GM06990 (cell line): ENCODE measurements around the gene HRAS.

Source experiments
- DNase-seq: peaks from one replicate; pipeline ENCODE4 v3.0.0-alpha.2; 2011; ENCODE audit not compliant: insufficient read length; ENCODE audit errors: extremely low read depth
- H3K27me3 ChIP-seq: replicated peaks from 2 replicates; pipeline ENCODE4 v1.6.0; 2011; ENCODE audit warnings: low read length; ENCODE audit not compliant: control insufficient read depth, insufficient read depth
- H3K36me3 ChIP-seq: 2 replicates; pipeline ENCODE4 v1.5.1; 2011; ENCODE audit warnings: low read length; ENCODE audit not compliant: control insufficient read depth, insufficient read depth
- H3K4me3 ChIP-seq: replicated peaks from 2 replicates; pipeline ENCODE4 v1.5.1; 2011; ENCODE audit warnings: low read depth, mild to moderate bottlenecking, control low read depth, low read length
- TF ChIP-seq, protein P1 (sequence below): IDR thresholded peaks from 2 replicates; pipeline ENCODE4 v1.5.1; 2011; ENCODE audit warnings: low read length, control low read depth, mild to moderate bottlenecking, inconsistent platforms; ENCODE audit not compliant: insufficient read depth, poor library complexity, severe bottlenecking

Gene HRAS

DNA sequence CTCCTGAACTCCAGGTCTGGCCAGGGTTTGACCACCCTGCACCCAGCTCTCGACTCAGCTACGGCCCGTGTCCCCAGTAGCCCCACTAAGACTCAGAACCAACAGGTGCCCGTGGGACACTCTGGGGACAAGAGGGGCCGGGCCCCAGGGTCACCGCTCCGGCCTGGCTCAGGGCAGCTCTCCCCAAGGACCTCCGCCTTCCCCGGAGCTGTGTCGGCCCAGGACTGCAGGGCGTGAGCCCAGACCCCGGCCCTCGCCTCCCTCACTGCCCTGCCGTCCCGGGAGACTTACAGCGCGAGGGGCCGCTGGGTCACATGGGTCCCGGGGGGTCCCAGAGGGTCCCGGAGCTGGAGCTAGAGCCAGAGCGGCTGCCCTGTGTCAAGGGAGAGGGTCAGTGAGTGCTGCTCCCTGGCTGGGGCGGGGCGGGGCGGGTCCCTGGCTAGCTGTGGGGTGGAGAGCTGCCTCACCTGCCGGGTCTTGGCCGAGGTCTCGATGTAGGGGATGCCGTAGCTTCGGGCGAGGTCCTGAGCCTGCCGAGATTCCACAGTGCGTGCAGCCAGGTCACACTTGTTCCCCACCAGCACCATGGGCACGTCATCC is 2.3 kb downstream of the HRAS start:
- Histone ChIP-seq H3K4me3 (no peak overlapping the region), H3K27me3 (no peaks in the 10 kb centered on the region), H3K36me3 (peaks cover 18% of the 10 kb centered on the region)
- TF ChIP-seq, protein P1, sequence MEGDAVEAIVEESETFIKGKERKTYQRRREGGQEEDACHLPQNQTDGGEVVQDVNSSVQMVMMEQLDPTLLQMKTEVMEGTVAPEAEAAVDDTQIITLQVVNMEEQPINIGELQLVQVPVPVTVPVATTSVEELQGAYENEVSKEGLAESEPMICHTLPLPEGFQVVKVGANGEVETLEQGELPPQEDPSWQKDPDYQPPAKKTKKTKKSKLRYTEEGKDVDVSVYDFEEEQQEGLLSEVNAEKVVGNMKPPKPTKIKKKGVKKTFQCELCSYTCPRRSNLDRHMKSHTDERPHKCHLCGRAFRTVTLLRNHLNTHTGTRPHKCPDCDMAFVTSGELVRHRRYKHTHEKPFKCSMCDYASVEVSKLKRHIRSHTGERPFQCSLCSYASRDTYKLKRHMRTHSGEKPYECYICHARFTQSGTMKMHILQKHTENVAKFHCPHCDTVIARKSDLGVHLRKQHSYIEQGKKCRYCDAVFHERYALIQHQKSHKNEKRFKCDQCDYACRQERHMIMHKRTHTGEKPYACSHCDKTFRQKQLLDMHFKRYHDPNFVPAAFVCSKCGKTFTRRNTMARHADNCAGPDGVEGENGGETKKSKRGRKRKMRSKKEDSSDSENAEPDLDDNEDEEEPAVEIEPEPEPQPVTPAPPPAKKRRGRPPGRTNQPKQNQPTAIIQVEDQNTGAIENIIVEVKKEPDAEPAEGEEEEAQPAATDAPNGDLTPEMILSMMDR = no peak
- DNase-seq = no peak

DNA sequence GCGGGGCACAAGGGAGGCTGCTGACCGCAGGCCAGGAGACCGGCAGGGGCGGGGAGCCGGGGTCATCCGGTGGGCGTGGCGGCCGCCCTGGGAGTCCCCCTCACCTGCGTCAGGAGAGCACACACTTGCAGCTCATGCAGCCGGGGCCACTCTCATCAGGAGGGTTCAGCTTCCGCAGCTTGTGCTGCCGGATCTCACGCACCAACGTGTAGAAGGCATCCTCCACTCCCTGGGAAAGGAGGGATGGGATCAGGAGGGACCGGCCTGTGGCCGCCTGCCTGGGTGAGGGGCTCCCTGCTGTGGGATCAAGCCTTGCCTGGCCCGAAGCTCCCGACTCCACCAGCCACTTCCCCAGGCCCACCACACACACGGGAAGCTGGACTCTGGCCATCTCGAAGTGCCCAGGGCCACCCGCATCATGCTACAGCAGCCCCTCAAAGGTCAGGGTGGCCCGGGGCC is 2.8 kb downstream of the HRAS start:
- H3K36me3 ChIP-seq = peaks cover 18% of the 10 kb centered on the region
- no peak for DNase-seq
- no peak overlapping the region for H3K4me3 ChIP-seq
- TF ChIP-seq, protein P1 = no peak
- H3K27me3 ChIP-seq = no peaks in the 10 kb centered on the region

DNA sequence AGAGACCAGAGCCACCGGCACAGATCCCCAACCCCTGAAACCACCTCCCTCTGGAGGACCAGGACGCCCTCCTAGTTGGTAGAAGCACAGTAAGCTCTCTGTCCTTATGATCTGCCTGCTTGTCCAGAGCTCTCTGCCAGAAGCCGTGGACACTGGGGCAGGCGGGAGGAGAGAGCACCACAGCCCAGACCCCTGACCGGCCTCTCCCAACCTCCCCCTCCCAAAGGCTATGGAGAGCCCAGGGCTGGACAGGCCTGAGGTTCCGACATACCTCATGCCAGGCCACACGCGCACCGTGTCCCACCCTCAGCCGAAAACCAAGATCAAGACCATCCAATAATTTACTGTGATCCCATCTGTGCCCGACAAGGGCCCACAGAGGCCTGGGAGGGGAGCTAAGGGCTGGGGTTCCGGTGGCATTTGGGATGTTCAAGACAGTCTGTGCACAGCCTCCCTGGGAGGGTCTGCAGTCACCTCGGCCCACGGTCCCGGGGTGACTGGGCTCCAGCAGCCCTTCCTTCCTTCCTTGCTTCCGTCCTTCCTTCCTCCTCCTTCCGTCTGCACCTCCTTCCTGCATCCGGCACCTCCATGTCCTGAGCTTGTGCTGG is 3.4 kb downstream of the HRAS start:
- Histone ChIP-seq H3K36me3 (peaks cover 18% of the 10 kb centered on the region), H3K27me3 (no peaks in the 10 kb centered on the region), H3K4me3 (no peak overlapping the region)
- no peak for DNase-seq
- TF ChIP-seq, protein P1 = no peak

DNA sequence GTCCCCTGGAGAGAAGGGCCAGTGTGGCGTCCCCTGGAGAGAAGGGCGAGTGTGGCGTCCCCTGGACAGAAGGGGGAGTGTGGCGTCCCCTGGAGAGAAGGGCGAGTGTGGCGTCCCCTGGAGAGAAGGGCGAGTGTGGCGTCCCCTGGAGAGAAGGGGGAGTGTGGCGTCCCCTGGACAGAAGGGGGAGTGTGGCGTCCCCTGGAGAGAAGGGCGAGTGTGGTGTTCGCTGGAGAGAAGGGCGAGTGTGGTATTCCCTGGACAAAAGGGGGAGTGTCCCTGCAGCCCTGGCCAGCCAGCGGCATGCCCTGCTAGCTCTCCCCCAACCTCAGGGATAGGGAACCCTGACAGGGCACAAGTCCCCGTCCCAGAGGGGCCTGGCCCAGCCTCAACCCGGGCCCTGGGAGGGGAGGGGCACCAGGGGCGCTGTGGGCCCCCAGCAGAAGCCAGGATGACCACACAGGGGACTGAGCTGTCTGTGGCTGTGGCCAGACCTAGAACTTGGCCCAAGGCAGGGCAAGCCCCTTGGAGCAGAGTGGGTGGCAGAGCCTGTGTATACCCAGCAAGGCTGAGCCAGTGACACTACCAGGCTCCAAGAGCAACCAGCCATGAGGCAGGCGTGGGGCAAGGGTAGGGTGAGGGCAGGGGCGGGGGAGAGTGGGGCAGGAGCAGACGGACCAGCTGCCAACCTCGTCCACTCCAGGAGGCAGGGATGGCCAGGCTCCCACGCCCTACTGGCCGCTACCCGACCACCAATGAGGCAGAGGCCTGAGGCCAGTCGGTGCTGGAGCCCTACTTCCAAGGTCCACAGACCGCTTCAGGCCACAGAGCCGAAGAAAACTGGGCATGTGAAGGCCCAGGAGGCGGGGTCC is 4.2 kb downstream of the HRAS start:
- no peak for DNase-seq
- H3K27me3 ChIP-seq = no peaks in the 10 kb centered on the region
- peaks cover 18% of the 10 kb centered on the region for H3K36me3 ChIP-seq
- TF ChIP-seq, protein P1 = no peak
- no peak overlapping the region for H3K4me3 ChIP-seq

DNA sequence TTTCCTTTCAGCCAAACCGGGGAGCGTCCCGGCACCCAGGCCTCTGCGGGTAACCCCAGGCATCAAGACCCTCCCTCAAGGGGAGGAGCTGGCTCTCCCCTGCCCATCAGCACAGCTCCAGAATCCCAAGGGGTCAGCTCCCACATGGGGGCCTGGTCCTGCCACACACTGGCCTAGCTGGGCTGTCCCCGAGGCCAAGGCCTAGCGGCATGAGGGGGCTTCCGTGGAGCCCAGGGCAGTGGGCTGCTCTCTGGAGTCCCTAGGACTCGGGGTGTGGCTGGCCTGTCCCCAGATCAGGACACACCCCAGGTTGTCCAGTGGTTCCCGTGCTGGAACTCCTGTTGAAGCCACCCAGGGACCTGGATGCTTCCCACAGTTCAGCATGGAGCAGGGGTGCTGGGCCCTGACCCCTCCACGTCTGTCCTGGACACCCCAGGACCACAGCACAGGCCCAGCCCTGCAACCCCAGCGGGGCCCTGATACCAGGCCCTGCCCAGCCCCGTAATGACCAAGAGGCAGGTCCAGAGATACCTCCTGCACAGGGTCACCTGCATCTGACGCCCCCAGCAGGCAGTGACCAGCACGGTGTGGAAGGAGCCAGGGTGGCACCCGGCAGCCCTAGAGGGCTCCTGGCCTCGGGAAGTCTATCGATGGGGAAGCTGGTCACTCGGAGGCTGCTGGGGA is 5.5 kb downstream of the HRAS start:
- peaks cover 18% of the 10 kb centered on the region for H3K36me3 ChIP-seq
- DNase-seq = no peak
- TF ChIP-seq, protein P1 = no peak

More for the DNA sequence above, 5.5 kb downstream of the HRAS start:
- Histone ChIP-seq H3K4me3 (no peak overlapping the region), H3K27me3 (no peaks in the 10 kb centered on the region)
